ENCODE results near the gene ZNF385A. TPM values are rescaled to one million over a fixed set of nuclear protein-coding genes. Genes with fewer than 3 reads are reported as not detected.

ZNF385A gene
- total RNA-seq, result 9.2 and 17.9 TPM in 2 replicates

GRCh38 chr12:54384591-54385041, at the start of gene ZNF385A:
Gene ZNF385A (minus strand): TSS chr12:54384733. CDS start chr12:54384514, 219 bp downstream.

GRCh38 chr12:54419088-54419887, 34.8 kb upstream of the ZNF385A start, which contains the start of gene ITGA5:
Gene ITGA5 (minus strand): TSS chr12:54419266. CDS start chr12:54419198, 68 bp downstream.

GRCh38 chr12:54364413-54364812, 20.1 kb downstream of the ZNF385A start, which contains the start of gene GPR84:
Gene GPR84 (minus strand): TSS chr12:54364486. CDS start chr12:54363851, 635 bp downstream.

GRCh38 chr12:54324617-54325441, 59.7 kb downstream of the ZNF385A start, which contains the start of gene COPZ1:
Gene COPZ1 (plus strand): TSS chr12:54325131. CDS start chr12:54325164, 33 bp downstream.

Other genes with a start within 250 kb of the ZNF385A start
- 55.6 and 57.4 TPM in 2 replicates for gene SMUG1, start 195.7 kb downstream of the ZNF385A start, total RNA-seq
- gene CBX5, start 104.6 kb downstream of the ZNF385A start, total RNA-seq, result 24.8 and 31.5 TPM in 2 replicates
- 563 and 784 TPM in 2 replicates for gene HNRNPA1, start 104.0 kb downstream of the ZNF385A start, total RNA-seq
- 0.35 TPM in 1 of 2 replicates, not detected in the other for gene NFE2, start 83.7 kb downstream of the ZNF385A start, total RNA-seq
- 297 and 300 TPM in 2 replicates for gene COPZ1, start 59.6 kb downstream of the ZNF385A start, total RNA-seq
- gene GPR84, start 20.2 kb downstream of the ZNF385A start, total RNA-seq, result not detected in 2 replicates
- gene ITGA5, start 34.5 kb upstream of the ZNF385A start, total RNA-seq, result 748 and 778 TPM in 2 replicates
- not detected in 2 replicates for gene GTSF1, start 88.9 kb upstream of the ZNF385A start, total RNA-seq
- not detected in 2 replicates for gene NCKAP1L, start 113.0 kb upstream of the ZNF385A start, total RNA-seq
- gene PDE1B, start 164.9 kb upstream of the ZNF385A start, total RNA-seq, result not detected in 2 replicates
- not detected in 2 replicates for gene PPP1R1A, start 203.9 kb upstream of the ZNF385A start, total RNA-seq

All from myometrial cell (primary cell).